Measurements from ENCODE around the gene KNDC1. TPM values are rescaled to one million over a fixed set of nuclear protein-coding genes. Genes with fewer than 3 reads are reported as not detected.
"Not testable (repeated sequence)": the region's sequence is repeated elsewhere in the genome, so short reads cannot be mapped to it uniquely, and the experiment has no call there.

The KNDC1 gene
- total RNA-seq, 1 experiment from 2014 or later: not detected

DNA sequence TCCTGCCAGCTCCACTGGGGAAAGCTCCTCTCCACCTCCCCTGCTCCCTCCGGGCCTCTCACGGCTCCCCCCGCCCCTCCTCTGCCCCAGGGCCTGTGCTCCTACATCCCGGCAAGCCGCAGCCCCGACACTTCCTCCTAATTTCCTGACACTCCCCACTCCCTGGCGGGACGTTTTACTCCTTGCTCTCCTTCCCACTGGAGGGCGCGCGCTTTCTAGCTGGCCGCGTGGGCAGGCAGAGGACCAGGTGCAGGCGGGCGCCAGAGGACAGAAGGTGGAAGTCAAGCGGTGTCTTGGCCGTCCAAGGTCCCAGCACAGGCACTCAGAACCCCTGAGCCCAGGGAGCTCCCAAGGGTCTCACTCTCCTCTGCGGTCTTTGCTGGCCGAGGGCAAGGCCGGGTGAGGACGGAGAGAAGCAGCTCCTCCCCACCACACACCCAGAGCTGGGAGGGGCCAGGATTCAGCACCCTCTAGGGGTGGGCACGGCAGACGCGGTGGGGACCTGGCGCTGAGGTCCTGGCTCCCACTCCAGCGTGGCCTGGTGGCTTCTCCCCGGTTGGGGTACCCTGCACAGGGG, 97.6 kb downstream of the KNDC1 start:
- DNase-seq (ENCODE audit: low read depth): peak; percentile 24

DNA sequence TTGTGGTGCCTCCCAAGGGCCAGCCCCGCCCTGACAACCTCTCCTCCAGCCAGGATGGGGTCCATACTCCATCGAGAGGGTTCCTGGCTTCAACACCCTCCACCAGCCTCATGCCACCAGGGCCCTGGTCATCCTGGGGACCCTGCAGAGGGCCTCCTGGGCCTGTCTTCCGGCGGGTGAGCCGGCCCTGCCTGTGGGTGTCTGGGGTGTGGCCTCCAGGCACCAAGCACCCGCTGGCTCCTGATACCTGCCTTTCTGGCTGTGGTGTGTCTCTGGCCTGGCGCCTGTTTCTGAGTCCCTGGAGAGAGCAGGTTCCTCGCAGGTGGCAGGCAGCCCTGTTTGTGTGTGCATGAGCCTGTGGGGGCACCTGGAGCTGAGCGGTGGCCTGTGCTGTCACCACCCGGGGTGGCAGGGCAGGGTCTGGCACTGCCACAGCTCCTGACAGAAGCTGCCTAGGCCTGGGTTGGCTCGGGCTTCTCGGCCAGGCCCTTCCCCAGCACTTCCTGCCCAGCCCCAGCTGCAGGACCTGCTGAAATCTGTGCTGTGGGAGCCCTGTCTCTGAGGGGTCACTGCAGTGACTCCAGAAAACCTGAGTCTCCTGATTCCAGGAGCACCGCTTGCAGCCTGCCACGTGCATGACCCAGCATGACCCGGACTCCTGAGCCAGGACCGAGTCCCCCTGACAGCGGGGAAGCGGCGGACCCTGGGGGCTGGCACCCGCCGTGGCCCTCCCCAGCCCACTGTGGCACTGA, 98.2 kb downstream of the KNDC1 start:
- no peak for DNase-seq (ENCODE audit: low read depth)

- DNase-seq (ENCODE audit: low read depth): peak; percentile 98
These were observed 99.0 kb downstream of the KNDC1 start for GRCh38 chr10:133258818-133259601.

DNA sequence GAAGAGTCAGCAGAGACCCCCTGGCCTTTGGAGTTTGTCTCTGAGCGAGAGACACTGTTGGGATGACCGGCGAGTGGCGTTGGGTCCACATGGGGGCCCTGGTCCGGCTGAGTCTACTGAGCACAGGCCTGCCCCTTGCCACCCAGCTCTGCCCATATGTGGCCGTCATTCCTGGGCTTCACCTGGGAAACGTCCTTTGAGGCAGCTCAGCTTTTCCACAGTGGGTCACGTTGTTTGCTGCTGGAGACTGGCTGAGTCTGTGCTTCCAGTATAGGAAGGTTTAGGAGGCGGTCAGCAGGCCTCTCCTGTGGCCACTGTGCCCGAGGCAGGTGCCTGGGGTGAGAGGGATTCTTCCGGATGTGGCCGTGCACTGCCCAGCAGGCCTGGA, 99.6 kb downstream of the KNDC1 start:
- no peak for DNase-seq (ENCODE audit: low read depth)

DNA sequence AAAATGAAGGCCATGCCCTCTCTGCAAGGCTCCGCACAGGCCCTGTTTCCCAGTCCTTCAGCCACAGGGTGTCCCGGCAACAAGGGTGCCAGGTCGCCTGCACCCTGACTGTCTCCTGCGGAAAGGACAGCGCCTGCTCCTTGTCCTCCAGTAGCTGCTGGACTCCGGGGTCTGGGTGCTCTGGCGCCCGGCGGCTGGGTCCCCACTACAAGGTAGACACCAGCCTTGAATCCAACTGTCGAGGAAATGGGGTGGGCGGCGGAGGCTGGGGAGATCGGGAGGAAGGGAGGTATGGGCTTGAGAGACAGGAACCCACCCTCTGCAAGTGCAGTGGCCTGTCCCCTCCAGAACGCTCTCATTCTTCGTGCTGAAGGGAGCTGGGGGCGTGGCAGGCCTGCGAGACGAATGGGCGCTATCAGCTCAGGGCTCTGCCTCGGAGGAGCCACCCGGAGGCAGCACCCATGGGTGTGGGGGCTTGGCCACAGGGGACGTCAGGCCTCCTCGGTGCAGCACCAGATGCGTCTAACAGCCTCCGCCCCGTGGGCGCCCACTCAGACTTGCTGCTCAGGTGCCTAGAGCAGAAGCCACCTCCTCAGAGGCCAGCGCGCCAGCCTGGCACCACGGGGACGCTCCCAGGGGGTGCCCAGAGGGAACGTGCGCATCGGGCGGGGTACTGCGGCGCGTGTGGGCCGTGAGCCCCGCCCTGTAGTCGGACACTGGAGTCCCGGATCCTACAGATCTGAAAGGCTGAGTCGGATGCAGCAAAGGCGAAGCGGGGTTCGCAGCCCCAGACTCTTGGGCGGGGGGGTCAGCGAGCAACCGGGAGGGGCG, 101.1 kb downstream of the KNDC1 start:
- DNase-seq (ENCODE audit: low read depth): peak; percentile 47

DNA sequence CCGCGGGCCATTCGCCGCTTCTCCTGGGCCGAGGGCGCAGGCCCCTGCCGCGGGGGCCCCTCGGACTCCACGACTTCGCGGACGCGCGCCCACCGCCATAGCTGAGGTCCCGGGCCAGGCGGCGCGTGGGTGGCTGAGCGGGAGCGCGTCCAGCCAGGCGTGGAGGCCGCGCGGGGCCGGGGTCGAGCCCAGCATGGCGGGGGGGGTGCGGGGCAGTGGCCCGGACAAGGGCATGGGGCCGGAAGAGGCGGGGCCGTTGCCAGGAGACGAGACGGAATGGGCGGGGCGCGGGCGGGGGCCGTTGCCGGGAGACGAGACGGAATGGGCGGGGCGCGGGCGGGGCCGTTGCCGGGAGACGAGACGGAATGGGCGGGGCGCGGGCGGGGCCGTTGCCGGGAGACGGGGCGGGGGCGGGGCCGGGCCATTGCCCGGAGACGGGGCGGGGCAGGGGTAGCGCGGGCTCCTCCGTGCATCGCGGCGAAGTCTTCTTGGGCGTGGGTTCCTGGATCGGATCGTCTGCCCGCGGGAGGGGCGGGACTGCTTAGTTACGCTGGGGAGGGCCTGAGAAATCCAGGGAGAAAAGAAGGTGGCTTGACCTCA, 101.8 kb downstream of the KNDC1 start:
- DNase-seq (ENCODE audit: low read depth): peak; percentile 74

GRCh38 chr10:133262696-133263095, 102.7 kb downstream of the KNDC1 start:
- DNase-seq (ENCODE audit: low read depth): no peak

- DNase-seq (ENCODE audit: low read depth): no peak
These were observed 103.7 kb downstream of the KNDC1 start for GRCh38 chr10:133263674-133264073.

GRCh38 chr10:133264461-133264860, 104.4 kb downstream of the KNDC1 start:
- no peak for DNase-seq (ENCODE audit: low read depth)

GRCh38 chr10:133265052-133265451, 105.0 kb downstream of the KNDC1 start:
- DNase-seq (ENCODE audit: low read depth): not testable (repeated sequence)

- DNase-seq (ENCODE audit: low read depth): no peak
These were observed 106.2 kb downstream of the KNDC1 start for GRCh38 chr10:133266056-133266795.

DNA sequence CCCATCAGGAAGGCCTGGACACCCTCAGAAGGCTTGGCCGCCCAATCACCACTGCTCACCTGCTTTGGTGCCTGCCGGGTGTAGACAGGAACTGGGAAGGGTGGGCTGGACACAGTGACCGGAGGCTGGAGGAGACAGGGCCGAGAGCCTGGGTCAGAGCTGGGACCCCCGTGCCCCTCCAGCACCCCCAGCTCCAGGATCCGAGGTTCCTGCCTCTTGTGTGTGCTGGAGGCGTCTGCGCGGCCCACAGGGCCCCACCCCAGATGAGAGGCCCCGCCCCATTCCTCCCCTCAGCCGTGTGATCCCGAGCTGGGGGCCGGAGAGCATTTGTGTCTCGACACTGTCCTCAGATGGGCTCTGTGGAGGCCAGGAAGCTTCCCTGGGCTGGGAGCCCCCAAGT, 107.3 kb downstream of the KNDC1 start:
- DNase-seq (ENCODE audit: low read depth): no peak

- DNase-seq (ENCODE audit: low read depth): no peak
These were observed 107.8 kb downstream of the KNDC1 start for GRCh38 chr10:133267829-133268228.

GRCh38 chr10:133268532-133268931, 108.5 kb downstream of the KNDC1 start:
- DNase-seq (ENCODE audit: low read depth): no peak

- DNase-seq (ENCODE audit: low read depth): no peak
These were observed 109.3 kb downstream of the KNDC1 start for GRCh38 chr10:133269367-133269766.

DNA sequence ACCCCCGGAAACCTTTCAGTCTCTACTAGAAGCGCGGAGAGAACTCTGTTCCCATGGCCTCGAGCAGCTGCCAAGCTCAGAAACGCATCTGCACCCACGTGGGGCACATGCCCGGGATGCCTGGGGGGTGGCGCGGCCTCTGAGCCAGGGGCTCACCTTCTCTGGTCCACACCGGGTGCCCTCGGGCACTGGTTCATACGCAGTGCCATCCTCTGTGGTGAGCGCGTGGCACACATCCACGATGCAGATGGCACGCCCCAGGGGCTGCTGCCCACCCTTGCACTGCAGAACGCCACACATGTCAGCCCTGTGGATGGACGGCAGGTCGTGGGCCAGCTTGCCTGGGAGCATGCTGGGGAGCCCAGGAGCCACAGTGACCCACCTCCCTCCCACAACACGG, 110.2 kb downstream of the KNDC1 start:
- no peak for DNase-seq (ENCODE audit: low read depth)

DNA sequence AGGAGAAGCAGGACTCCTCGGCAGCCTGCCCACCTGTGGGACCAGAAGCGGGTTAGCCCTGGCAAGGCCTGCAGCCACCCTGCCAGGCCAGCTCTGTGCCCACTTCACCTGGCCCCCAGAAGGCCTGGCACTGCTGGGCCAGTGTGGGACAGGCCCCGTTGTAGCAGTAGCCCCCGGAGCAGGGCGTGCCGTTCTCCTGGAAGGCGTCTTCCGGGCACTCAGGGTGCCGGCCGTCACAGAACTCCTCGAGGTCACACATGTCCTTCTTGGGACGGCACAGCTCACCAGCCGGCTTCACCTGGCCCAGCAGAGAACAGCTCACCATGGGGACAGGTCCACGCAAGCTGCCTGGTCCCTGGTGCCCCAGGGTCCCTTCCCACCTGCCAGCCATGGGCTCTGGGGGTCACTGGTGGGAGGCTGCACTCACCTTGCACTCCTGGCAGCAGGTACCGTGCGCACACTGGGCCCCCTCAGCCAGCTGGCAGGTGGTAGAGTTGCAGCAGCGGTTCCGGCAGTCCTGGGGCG, 110.8 kb downstream of the KNDC1 start:
- DNase-seq (ENCODE audit: low read depth): no peak

GRCh38 chr10:133271521-133272300, 111.7 kb downstream of the KNDC1 start:
- no peak for DNase-seq (ENCODE audit: low read depth)

DNA sequence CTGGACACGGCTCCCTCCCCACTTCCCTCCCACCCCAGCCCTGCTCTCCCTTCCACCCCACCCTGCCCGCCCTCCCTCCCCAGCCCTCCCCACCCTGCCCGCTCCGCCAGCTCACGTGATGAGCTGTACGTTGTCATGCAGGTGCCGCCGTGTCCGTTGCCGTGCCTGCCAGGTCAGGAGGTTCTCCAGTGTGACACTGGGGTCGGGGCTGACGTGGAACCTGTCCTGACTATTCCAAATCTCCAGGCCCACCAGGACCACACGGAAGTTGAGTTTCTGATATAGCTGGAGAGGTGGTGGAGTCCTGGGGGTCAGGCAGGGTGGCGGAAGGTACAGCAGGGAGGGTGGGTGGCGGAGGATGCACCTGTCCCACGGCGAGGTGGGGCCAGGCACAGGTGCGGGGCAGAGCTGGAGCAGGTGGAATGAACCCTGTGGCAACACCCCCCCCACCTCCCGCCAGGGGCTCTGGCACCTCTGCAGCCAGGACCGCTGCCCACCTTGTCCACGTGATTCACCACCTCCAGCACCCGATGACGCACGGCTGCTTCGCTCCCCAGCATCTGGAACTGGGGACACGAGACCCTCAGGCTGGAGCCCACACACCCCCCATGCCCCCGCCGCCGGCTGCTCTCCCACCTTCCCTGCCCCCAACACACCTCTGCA, 112.4 kb downstream of the KNDC1 start:
- no peak for DNase-seq (ENCODE audit: low read depth)

Measured in Daoy (cell line).